ENCODE results near the gene MERTK. TPM values are rescaled to one million over a fixed set of nuclear protein-coding genes. Genes with fewer than 3 reads are reported as not detected.

Gene MERTK
- total RNA-seq, 2 experiments from 2014 or later, result 0.94 to 1.4 TPM

GRCh38 chr2:111966241-111966640 is 67.8 kb downstream of the MERTK start:
- no peak for ATAC-seq

GRCh38 chr2:111967018-111967417 is 68.6 kb downstream of the MERTK start:
- H3K4me3 Mint-ChIP-seq, result no peak overlapping the region
- H3K27ac Mint-ChIP-seq, result no peak overlapping the region
- no peaks in the 10 kb centered on the region for H3K36me3 Mint-ChIP-seq (ENCODE audit: low read depth)
- CTCF ChIA-PET, result interaction anchor here (1.0 kb wide), 1 partner anchor 10 kb away, joined by 6 read pairs; no protein-coding TSS in a partner anchor
- no peak for ATAC-seq
- no peaks in the 10 kb centered on the region for H3K9me3 Mint-ChIP-seq (ENCODE audit: low read depth)
- peaks cover 2% of the 10 kb centered on the region for H3K27me3 Mint-ChIP-seq
- intact Hi-C loops (cut with DNase I, micrococcal nuclease), result no loop called here
- DNase-seq, result no peak
- no peaks in the 10 kb centered on the region for H3K4me1 Mint-ChIP-seq
- POLR2A ChIA-PET, result interaction anchor here (0.6 kb wide), 1 partner anchor 154 kb away, joined by 4 read pairs; no protein-coding TSS in a partner anchor

More at GRCh38 chr2:111966241-111966640, 67.8 kb downstream of the MERTK start:
- ChIA-PET CTCF (interaction anchor here (1.0 kb wide), 1 partner anchor 10 kb away, joined by 6 read pairs; no protein-coding TSS in a partner anchor), POLR2A (no interaction called here)
- intact Hi-C loops (cut with DNase I, micrococcal nuclease), result no loop called here
- Mint-ChIP-seq H3K36me3 (ENCODE audit: low read depth) (no peaks in the 10 kb centered on the region), H3K27me3 (peaks cover 2% of the 10 kb centered on the region), H3K9me3 (ENCODE audit: low read depth) (no peaks in the 10 kb centered on the region), H3K4me3 (no peak overlapping the region), H3K27ac (no peak overlapping the region), H3K4me1 (no peaks in the 10 kb centered on the region)
- DNase-seq, result no peak

- intact Hi-C loops (cut with DNase I, micrococcal nuclease), result no loop called here
- no peaks in the 10 kb centered on the region for H3K36me3 Mint-ChIP-seq (ENCODE audit: low read depth)
- H3K4me3 Mint-ChIP-seq, result no peak overlapping the region
- H3K4me1 Mint-ChIP-seq, result no peaks in the 10 kb centered on the region
- ChIA-PET CTCF (no interaction called here), POLR2A (no interaction called here)
- DNase-seq (no peak), ATAC-seq (no peak)
- H3K9me3 Mint-ChIP-seq (ENCODE audit: low read depth), result no peaks in the 10 kb centered on the region
- H3K27ac Mint-ChIP-seq, result no peak overlapping the region
- peaks cover 10% of the 10 kb centered on the region for H3K27me3 Mint-ChIP-seq
Measured at GRCh38 chr2:111970453-111970852, 72.0 kb downstream of the MERTK start.

- ATAC-seq (peak; percentile 42), DNase-seq (no peak)
- POLR2A ChIA-PET, result no interaction called here
- Mint-ChIP-seq H3K9me3 (ENCODE audit: low read depth) (peaks cover 5% of the 10 kb centered on the region), H3K27ac (no peak overlapping the region), H3K4me3 (no peak overlapping the region), H3K4me1 (no peaks in the 10 kb centered on the region), H3K27me3 (peaks cover 10% of the 10 kb centered on the region), H3K36me3 (ENCODE audit: low read depth) (peaks cover 4% of the 10 kb centered on the region)
- intact Hi-C loops (cut with DNase I, micrococcal nuclease), result no loop called here
- CTCF ChIA-PET, result interaction anchor here (0.5 kb wide), 1 partner anchor 79 kb away, joined by 3 read pairs; no protein-coding TSS in a partner anchor
Measured at GRCh38 chr2:111972955-111973565, 74.7 kb downstream of the MERTK start.

GRCh38 chr2:111973701-111974100 is 75.3 kb downstream of the MERTK start:
- no peak overlapping the region for H3K4me3 Mint-ChIP-seq
- POLR2A ChIA-PET, result no interaction called here
- peaks cover 4% of the 10 kb centered on the region for H3K36me3 Mint-ChIP-seq (ENCODE audit: low read depth)
- CTCF ChIA-PET, result no interaction called here
- peaks cover 10% of the 10 kb centered on the region for H3K27me3 Mint-ChIP-seq
- no peak overlapping the region for H3K27ac Mint-ChIP-seq
- no peak for ATAC-seq
- DNase-seq, result no peak
- intact Hi-C loops (cut with DNase I, micrococcal nuclease), result no loop called here
- H3K9me3 Mint-ChIP-seq (ENCODE audit: low read depth), result peaks cover 5% of the 10 kb centered on the region
- H3K4me1 Mint-ChIP-seq, result no peaks in the 10 kb centered on the region

GRCh38 chr2:111975053-111975552 is 76.7 kb downstream of the MERTK start:
- no peaks in the 10 kb centered on the region for H3K4me1 Mint-ChIP-seq
- H3K36me3 Mint-ChIP-seq (ENCODE audit: low read depth), result peaks cover 4% of the 10 kb centered on the region
- H3K4me3 Mint-ChIP-seq, result no peak overlapping the region
- CTCF ChIA-PET, result interaction anchor here (0.5 kb wide), 1 partner anchor 280 kb away, joined by 3 read pairs; the partner anchor contains the start of gene ZC3H8
- POLR2A ChIA-PET, result no interaction called here
- H3K9me3 Mint-ChIP-seq (ENCODE audit: low read depth), result peaks cover 5% of the 10 kb centered on the region
- no peak for ATAC-seq
- DNase-seq, result no peak
- H3K27ac Mint-ChIP-seq, result no peak overlapping the region
- intact Hi-C loops (cut with DNase I, micrococcal nuclease), result no loop called here
- peaks cover 10% of the 10 kb centered on the region for H3K27me3 Mint-ChIP-seq

GRCh38 chr2:111975819-111976218 is 77.4 kb downstream of the MERTK start:
- Mint-ChIP-seq H3K27ac (no peak overlapping the region), H3K4me3 (no peak overlapping the region), H3K4me1 (no peaks in the 10 kb centered on the region), H3K9me3 (ENCODE audit: low read depth) (peaks cover 5% of the 10 kb centered on the region), H3K36me3 (ENCODE audit: low read depth) (peaks cover 4% of the 10 kb centered on the region), H3K27me3 (peaks cover 10% of the 10 kb centered on the region)
- DNase-seq, result no peak
- no peak for ATAC-seq
- CTCF ChIA-PET, result interaction anchor here (0.5 to 1.0 kb wide), 2 partner anchors 21 to 279 kb away, joined by 3 read pairs; partner anchors contain the start of gene ZC3H8
- intact Hi-C loops (cut with DNase I, micrococcal nuclease), result no loop called here
- POLR2A ChIA-PET, result no interaction called here

GRCh38 chr2:111977240-111977639 is 78.8 kb downstream of the MERTK start:
- POLR2A ChIA-PET, result no interaction called here
- Mint-ChIP-seq H3K27ac (no peak overlapping the region), H3K36me3 (ENCODE audit: low read depth) (peaks cover 4% of the 10 kb centered on the region), H3K4me3 (no peak overlapping the region), H3K4me1 (peaks cover under 1% of the 10 kb centered on the region), H3K9me3 (ENCODE audit: low read depth) (peaks cover 5% of the 10 kb centered on the region), H3K27me3 (peaks cover 8% of the 10 kb centered on the region)
- CTCF ChIA-PET, result no interaction called here
- intact Hi-C loops (cut with DNase I, micrococcal nuclease), result no loop called here
- no peak for DNase-seq
- no peak for ATAC-seq

GRCh38 chr2:111978452-111979170 is 80.2 kb downstream of the MERTK start:
- H3K36me3 Mint-ChIP-seq (ENCODE audit: low read depth), result peaks cover 4% of the 10 kb centered on the region
- CTCF ChIA-PET, result interaction anchor here (0.7 kb wide), 1 partner anchor 20 kb away, joined by 3 read pairs; no protein-coding TSS in a partner anchor
- intact Hi-C loops (cut with DNase I, micrococcal nuclease), result no loop called here

GRCh38 chr2:111981666-111982065 is 83.3 kb downstream of the MERTK start:
- H3K4me1 Mint-ChIP-seq, result peaks cover 15% of the 10 kb centered on the region
- ATAC-seq (no peak), DNase-seq (no peak)
- H3K9me3 Mint-ChIP-seq (ENCODE audit: low read depth), result peaks cover 5% of the 10 kb centered on the region
- H3K4me3 Mint-ChIP-seq, result no peak overlapping the region
- POLR2A ChIA-PET, result no interaction called here
- no peak overlapping the region for H3K27ac Mint-ChIP-seq
- peaks cover 4% of the 10 kb centered on the region for H3K36me3 Mint-ChIP-seq (ENCODE audit: low read depth)
- CTCF ChIA-PET, result interaction anchor here (0.7 to 1.0 kb wide), 2 partner anchors 50 to 704 kb away, joined by 3 to 4 read pairs; no protein-coding TSS in a partner anchor
- intact Hi-C loops (cut with DNase I, micrococcal nuclease), result no loop called here
- no peaks in the 10 kb centered on the region for H3K27me3 Mint-ChIP-seq

More at GRCh38 chr2:111978452-111979170, 80.2 kb downstream of the MERTK start:
- Mint-ChIP-seq H3K4me3 (no peak overlapping the region), H3K27ac (no peak overlapping the region), H3K9me3 (ENCODE audit: low read depth) (peaks cover 5% of the 10 kb centered on the region), H3K4me1 (peaks cover 11% of the 10 kb centered on the region), H3K27me3 (peaks cover 4% of the 10 kb centered on the region)
- POLR2A ChIA-PET, result no interaction called here
- ATAC-seq (no peak), DNase-seq (no peak)

- DNase-seq, result peak; percentile 41
- ChIA-PET POLR2A (no interaction called here), CTCF (no interaction called here)
- H3K4me3 Mint-ChIP-seq, result no peak overlapping the region
- H3K4me1 Mint-ChIP-seq, result peaks cover 15% of the 10 kb centered on the region
- no peaks in the 10 kb centered on the region for H3K9me3 Mint-ChIP-seq (ENCODE audit: low read depth)
- intact Hi-C loops (cut with DNase I, micrococcal nuclease), result no loop called here
- H3K36me3 Mint-ChIP-seq (ENCODE audit: low read depth), result no peaks in the 10 kb centered on the region
- peak overlapping the region; percentile 74 for H3K27ac Mint-ChIP-seq
- H3K27me3 Mint-ChIP-seq, result no peaks in the 10 kb centered on the region
- peak; percentile 92 for ATAC-seq
Measured at GRCh38 chr2:111982822-111983221, 84.4 kb downstream of the MERTK start.
